HG02588 (cell line): ENCODE results near the gene RSPO1.

Experiments used
- ATAC-seq: cut with Tn5 transposase; IDR thresholded peaks from one replicate; pipeline ENCODE4 v1.9.1; 2021; ENCODE audit warnings: mild to moderate bottlenecking, moderate library complexity; ENCODE audit not compliant: unreplicated experiment

The RSPO1 gene

DNA sequence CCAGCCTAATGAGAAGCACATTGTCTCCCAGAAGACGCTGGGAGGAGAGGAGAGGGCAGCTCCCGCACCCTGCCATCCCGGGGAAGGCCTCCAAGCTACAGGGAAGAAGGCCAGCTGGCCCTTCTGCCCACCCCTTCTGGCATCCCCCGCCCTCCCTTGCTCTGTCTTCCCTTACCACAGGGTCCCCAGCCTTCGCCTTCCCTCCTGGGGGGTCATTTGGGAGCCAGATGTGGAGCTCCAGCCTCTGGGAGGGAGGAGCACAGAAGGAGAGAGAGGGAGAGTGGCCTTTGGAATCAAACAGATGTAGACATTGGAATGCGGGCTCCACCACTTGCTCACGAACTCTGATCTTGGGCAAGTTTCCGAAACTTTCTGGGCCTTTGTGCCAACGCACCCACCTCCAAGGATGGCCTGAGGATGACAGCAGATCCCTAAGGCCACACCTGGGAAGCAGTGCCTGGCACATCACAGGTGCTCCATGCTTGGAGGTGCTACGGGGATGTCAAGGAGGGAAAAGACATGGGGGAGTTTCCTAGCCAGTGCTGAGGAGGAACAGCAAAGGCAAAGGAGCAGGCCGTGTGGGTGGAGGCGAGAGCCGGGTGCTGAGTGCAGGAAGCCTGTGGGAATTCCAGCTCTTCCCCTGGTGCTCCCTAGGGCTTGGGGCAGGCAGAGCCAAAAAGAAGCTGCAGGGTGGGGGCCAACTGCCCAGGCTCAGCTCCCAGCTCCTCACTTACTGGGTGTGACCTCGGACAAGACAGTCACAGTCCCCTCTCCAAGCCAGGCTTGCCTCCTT lies 23.1 kb upstream of the RSPO1 start:
- ATAC-seq: no peak

- ATAC-seq: no peak
Measured at GRCh38 chr1:37656881-37657280, 22.2 kb upstream of the RSPO1 start.

GRCh38 chr1:37656026-37656425 lies 21.3 kb upstream of the RSPO1 start:
- ATAC-seq: no peak

DNA sequence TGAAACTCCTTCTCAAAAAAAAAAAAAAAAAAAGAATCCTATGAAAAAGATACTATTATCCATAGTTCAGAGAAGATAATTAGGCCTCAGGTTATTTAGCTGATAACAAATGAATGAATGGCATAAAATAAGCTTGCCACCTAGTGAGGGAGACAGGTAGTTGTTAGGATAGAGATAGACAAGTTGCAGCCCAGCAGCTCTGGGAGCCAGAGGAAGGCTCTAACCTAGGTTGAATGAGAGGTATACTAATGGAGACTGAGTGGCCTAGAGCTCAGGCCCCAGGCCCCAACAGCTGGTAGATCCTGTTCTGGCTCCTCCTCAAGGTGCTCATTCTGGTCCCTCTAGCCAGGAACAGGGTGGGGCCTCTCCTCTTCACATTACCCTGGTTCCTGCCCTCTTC lies 20.6 kb upstream of the RSPO1 start:
- no peak for ATAC-seq

DNA sequence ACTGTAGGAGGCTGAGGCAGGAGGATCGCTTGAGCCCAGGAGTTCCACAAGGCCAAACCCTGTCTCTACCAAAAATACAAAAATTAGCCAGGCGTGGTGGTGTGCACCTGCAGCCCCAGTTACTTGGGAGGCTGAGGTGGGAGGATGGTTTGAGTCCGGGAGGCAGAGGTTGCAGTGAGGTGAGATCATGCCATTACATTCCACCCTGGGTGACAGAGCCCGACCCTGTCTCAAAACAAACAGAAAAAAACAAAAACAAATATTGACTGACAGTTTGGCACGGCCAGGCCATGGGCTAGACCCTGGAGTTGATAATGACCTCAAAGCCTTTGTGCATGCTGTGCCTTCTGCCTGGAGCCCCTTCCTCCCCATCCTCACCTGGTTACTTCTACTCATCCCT lies 19.2 kb upstream of the RSPO1 start:
- ATAC-seq: no peak

DNA sequence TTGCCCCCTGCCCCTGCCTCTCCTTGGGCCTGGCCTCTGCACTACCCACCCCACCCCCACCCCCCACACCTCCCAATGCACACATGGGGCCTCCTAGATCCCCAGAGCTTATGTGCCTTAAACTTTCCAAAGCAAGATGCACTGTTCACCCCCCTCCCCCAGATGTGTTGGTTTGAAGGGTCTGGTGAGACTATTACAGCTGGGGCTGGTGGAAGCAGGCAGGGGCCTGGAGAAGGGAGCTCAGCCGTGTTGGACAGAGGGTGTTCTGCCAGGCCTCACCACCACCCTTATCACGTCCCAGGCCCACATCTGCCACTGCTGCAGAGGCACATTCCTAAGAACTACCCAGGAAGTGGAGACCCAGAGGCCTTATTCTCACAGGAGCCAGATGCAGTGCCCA lies 18.3 kb upstream of the RSPO1 start:
- no peak for ATAC-seq

DNA sequence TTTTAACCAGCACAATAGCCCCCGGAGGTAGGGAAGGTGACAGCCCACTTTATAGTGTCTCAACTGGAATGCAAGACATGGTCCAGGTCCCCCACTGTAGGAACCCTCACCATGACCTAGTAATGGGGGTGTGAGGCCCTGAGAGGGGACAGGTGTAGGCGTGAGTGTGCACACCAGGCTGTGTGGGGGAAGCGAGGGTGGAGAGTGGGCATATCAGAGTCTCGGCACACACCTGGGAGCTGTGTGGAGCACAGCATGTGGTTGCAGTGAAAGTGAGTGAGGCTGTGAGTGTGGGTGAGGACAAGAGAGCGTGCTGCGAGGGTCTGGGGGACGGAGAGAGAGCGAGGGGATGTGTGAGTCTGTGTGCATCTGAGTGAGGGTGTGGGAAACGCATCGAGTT lies 17.1 kb upstream of the RSPO1 start:
- no peak for ATAC-seq

DNA sequence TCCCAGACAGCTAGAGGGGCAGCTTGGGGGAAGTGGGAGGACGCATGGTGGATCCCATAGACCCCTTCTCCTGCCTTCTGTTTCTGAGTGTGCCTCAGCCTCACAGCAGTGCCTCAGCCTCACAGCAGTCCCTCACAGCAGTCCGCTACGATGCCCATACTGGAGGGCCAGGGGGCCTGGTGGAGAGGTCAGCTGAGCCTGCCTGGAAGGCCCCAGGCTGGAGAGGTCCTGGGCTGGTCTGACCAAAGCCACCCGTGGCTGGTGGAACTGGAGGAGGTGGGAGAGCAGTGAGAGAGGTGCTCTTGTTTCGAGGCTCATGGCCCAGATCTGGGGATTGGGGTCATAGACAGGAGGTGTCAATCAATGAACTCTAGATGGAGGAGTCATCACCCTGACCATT lies 16.0 kb upstream of the RSPO1 start:
- no peak for ATAC-seq

DNA sequence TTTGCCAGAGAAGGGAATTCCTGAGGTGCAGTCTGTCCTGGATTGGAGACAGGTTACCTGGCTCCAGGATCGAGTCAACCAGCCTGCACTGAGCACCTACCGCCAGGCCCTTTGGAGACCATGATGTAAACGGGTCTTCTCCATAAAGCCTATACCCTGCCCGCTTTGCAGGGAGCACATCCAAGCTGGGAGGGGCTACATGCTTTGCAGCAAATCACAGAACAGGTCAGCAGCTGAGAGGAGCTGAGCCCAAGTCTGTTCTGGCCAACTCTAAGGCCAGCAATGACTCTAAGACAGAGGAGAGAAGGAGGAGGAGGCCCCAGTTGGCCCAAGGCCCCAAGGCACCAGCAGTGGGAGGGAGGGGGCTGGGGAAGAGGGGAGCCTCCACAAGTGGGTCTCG lies 15.5 kb upstream of the RSPO1 start:
- no peak for ATAC-seq

DNA sequence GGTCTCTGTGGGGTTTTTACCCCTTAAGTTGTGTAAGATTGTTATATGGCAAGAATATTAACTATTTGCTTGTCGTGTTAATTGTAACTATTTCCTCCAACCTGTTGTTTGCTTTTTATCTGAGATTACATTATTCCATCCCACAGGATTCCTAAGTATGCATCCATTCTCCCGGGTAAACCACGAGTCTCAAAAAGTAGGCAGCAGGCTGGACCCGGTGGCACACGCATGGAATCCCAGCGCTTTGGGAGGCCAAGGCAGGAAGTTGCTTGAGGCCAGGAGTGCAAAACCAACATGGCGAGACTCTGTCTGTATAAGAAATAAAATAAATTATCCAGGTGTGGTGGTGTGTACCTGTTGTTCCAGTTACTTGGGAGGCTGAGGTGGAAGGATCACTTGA lies 12.6 kb upstream of the RSPO1 start:
- no peak for ATAC-seq

- ATAC-seq: no peak
Measured at GRCh38 chr1:37641059-37641458, 6.4 kb upstream of the RSPO1 start.

GRCh38 chr1:37636435-37636834 lies 1.7 kb upstream of the RSPO1 start:
- ATAC-seq: no peak

- no peak for ATAC-seq
Measured at GRCh38 chr1:37634992-37635902, 555 bp upstream of the RSPO1 start.

DNA sequence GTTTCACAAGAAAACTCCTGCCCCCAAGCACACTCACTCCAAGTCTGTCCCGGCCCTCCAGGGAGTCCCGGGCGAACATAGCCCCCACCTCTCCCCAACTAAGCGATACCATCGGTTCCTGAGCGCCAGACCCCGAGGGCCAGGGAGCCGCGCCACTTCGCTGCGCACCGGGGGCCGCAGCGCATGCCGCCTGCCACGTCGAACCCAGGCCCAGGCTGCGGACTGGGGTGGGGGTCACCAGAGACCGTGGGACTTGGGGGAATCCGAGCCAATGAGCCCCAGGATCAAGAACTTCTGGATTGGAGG lies 801 bp downstream of the RSPO1 start:
- ATAC-seq: no peak

GRCh38 chr1:37633040-37633937 lies 1.4 kb downstream of the RSPO1 start:
- ATAC-seq: no peak

- no peak for ATAC-seq
Measured at GRCh38 chr1:37631036-37631435, 3.7 kb downstream of the RSPO1 start.

- no peak for ATAC-seq
Measured at GRCh38 chr1:37630426-37631028, 4.2 kb downstream of the RSPO1 start.

- ATAC-seq: no peak
Measured at GRCh38 chr1:37629726-37630425, 4.8 kb downstream of the RSPO1 start.

DNA sequence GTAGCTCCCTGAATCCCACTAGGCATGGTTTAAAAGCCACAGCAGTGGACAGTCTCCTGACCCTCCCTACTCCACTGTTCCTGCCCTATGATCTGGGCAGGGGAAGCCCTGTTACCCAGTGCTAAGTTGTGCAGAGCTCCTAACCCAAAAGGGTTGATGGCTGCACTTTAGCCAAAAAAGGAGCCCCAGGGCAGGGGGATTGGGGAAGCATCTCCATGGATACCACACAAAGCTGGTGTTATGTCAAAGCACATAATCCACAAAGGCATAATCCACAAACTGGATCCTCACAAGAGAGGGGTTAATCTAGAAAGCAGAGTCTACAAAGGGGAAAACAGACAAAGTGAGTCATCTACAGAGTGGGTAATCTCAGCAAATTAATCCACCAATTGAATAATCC lies 5.7 kb downstream of the RSPO1 start:
- no peak for ATAC-seq

DNA sequence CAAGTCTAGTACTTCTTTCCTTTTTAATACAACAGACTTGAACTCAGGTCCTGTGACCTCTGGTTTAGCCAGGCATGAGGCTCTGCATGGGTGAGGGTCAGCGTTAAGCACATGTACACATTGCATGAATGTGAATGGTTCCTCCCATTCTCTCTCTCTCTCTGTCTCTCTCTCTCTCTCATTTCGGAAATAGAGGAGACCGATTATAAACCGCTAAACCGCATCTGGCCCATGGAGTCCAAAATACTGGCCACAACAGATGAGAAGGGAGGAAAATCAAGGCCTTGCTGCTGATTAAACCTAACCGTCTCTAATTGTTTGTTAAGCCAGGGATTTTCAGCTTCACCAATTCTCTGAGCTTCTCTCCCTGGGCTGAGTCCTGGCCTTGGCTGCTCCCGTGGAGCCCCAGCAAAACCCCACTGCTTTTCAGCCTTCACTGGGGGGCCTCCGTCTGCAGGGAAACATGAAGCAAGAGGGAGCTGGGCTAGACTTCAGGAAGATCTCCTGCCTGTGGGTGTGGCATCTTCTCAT lies 6.6 kb downstream of the RSPO1 start:
- ATAC-seq: no peak
